DND-41 (cell line): ENCODE results near the gene APOC1.

Source experiments
- ATAC-seq: fragments of 200-7000 bp; cut with Tn5 transposase; 3 replicates; pipeline ENCODE4 v1.9.1; 2021; ENCODE audit warnings: low read depth; ENCODE audit not compliant: insufficient read depth
- DNase-seq: peaks from one replicate; pipeline ENCODE4 v3.0.0-alpha.2; 2020
- H2AFZ ChIP-seq: 2 replicates; pipeline ENCODE4 v1.6.0; 2012; ENCODE audit warnings: low read depth, low read length
- H3K27ac ChIP-seq: 2 replicates; pipeline ENCODE4 v1.5.1; 2012; ENCODE audit warnings: low read length, inconsistent platforms
- H3K27me3 ChIP-seq: fragments of 200-600 bp; sonication (generic); 2 replicates; pipeline ENCODE4 v1.6.0; 2012; ENCODE audit warnings: low read length, mild to moderate bottlenecking, inconsistent platforms; ENCODE audit not compliant: insufficient read depth, poor library complexity
- H3K36me3 ChIP-seq: 2 replicates; pipeline ENCODE4 v1.5.1; 2012; ENCODE audit warnings: low read length, inconsistent platforms; ENCODE audit not compliant: insufficient read depth
- H3K4me1 ChIP-seq: 2 replicates; pipeline ENCODE4 v1.5.1; 2012; ENCODE audit warnings: mild to moderate bottlenecking, low read length; ENCODE audit not compliant: insufficient read depth
- H3K4me2 ChIP-seq: 2 replicates; pipeline ENCODE4 v1.6.0; 2012; ENCODE audit warnings: mild to moderate bottlenecking, moderate library complexity, low read length, inconsistent platforms; ENCODE audit not compliant: insufficient read depth
- H3K4me3 ChIP-seq, 2 experiments: fragments of 200-600 bp in 1 of 2; shearing (Covaris generic) in 1 of 2; 2 replicates each; pipeline ENCODE4 v1.5.1; 2012 to 2016; ENCODE audit warnings: inconsistent platforms in 2 of 2, low read length in 2 of 2, mild to moderate bottlenecking in 2 of 2, low read depth in 1 of 2, moderate library complexity in 1 of 2
- H3K79me2 ChIP-seq: 2 replicates; pipeline ENCODE4 v1.6.0; 2012; ENCODE audit warnings: low read length, inconsistent platforms; ENCODE audit not compliant: insufficient read depth
- H3K9ac ChIP-seq: 2 replicates; pipeline ENCODE4 v1.6.0; 2012; ENCODE audit warnings: low read depth, mild to moderate bottlenecking, inconsistent platforms, low read length, moderate library complexity
- H3K9me3 ChIP-seq: 2 replicates; pipeline ENCODE4 v1.5.1; 2012; ENCODE audit warnings: low read length, moderate library complexity, mild to moderate bottlenecking, inconsistent platforms; ENCODE audit not compliant: insufficient read depth, severe bottlenecking
- H4K20me1 ChIP-seq: 2 replicates; pipeline ENCODE4 v1.6.0; 2012; ENCODE audit warnings: low read length; ENCODE audit not compliant: insufficient read depth
- CTCF ChIP-seq: IDR thresholded peaks from 2 replicates; pipeline ENCODE4 v1.5.1; 2012; ENCODE audit warnings: borderline replicate concordance, low read length, moderate library complexity, mild to moderate bottlenecking; ENCODE audit not compliant: poor library complexity, severe bottlenecking; ENCODE audit errors: extremely low read depth
- EZH2 ChIP-seq: IDR thresholded peaks from 3 replicates; pipeline ENCODE4 v1.6.1; 2012; ENCODE audit warnings: borderline replicate concordance, low read depth, mild to moderate bottlenecking, moderate library complexity, low read length, inconsistent platforms; ENCODE audit not compliant: severe bottlenecking

APOC1 gene

GRCh38 chr19:44869733-44870470, 44.5 kb upstream of the APOC1 start:
- Histone ChIP-seq H3K36me3 (no peaks in the 10 kb centered on the region), H3K9ac (no peak overlapping the region), H3K9me3 (no peaks in the 10 kb centered on the region), H3K27me3 (no peaks in the 10 kb centered on the region), H3K27ac (no peak overlapping the region), H3K4me1 (no peaks in the 10 kb centered on the region), H4K20me1 (no peaks in the 10 kb centered on the region), H2AFZ (no peak overlapping the region), H3K4me3 (no peak overlapping the region), H3K4me2 (no peak overlapping the region), H3K79me2 (no peaks in the 10 kb centered on the region)
- ATAC-seq (no peak), DNase-seq (no peak)
- TF ChIP-seq EZH2 (no peak), CTCF (no peak)

- ATAC-seq = no peak
- TF ChIP-seq CTCF (no peak), EZH2 (no peak)
- no peak for DNase-seq
- no peak overlapping the region for H3K9ac ChIP-seq
- H3K4me1 ChIP-seq = no peaks in the 10 kb centered on the region
- H3K36me3 ChIP-seq = no peaks in the 10 kb centered on the region
- H2AFZ ChIP-seq = no peak overlapping the region
- no peak overlapping the region for H3K4me3 ChIP-seq
- no peaks in the 10 kb centered on the region for H3K9me3 ChIP-seq
- H4K20me1 ChIP-seq = no peaks in the 10 kb centered on the region
- H3K79me2 ChIP-seq = no peaks in the 10 kb centered on the region
- H3K27ac ChIP-seq = no peak overlapping the region
- no peaks in the 10 kb centered on the region for H3K27me3 ChIP-seq
- H3K4me2 ChIP-seq = no peak overlapping the region
Observed at GRCh38 chr19:44871809-44872208, 42.6 kb upstream of the APOC1 start.

GRCh38 chr19:44872661-44873060, 41.7 kb upstream of the APOC1 start:
- H3K4me2 ChIP-seq = no peak overlapping the region
- no peak overlapping the region for H3K4me3 ChIP-seq
- H3K9me3 ChIP-seq = no peaks in the 10 kb centered on the region
- H4K20me1 ChIP-seq = no peaks in the 10 kb centered on the region
- no peak overlapping the region for H3K9ac ChIP-seq
- H2AFZ ChIP-seq = no peak overlapping the region
- H3K4me1 ChIP-seq = no peaks in the 10 kb centered on the region
- H3K27me3 ChIP-seq = no peaks in the 10 kb centered on the region
- no peaks in the 10 kb centered on the region for H3K79me2 ChIP-seq
- no peak for DNase-seq
- TF ChIP-seq EZH2 (no peak), CTCF (no peak)
- no peaks in the 10 kb centered on the region for H3K36me3 ChIP-seq
- no peak overlapping the region for H3K27ac ChIP-seq
- no peak for ATAC-seq
